ENCODE measurements around the gene NRSN2. TPM values are rescaled to one million over a fixed set of nuclear protein-coding genes. Genes with fewer than 3 reads are reported as not detected.
"Not testable (repeated sequence)": the region's sequence is repeated elsewhere in the genome, so short reads cannot be mapped to it uniquely, and the experiment has no call there.

The NRSN2 gene
- polyA plus RNA-seq, 3 donors = 46.1 to 53.6 (median 51.9) TPM

DNA sequence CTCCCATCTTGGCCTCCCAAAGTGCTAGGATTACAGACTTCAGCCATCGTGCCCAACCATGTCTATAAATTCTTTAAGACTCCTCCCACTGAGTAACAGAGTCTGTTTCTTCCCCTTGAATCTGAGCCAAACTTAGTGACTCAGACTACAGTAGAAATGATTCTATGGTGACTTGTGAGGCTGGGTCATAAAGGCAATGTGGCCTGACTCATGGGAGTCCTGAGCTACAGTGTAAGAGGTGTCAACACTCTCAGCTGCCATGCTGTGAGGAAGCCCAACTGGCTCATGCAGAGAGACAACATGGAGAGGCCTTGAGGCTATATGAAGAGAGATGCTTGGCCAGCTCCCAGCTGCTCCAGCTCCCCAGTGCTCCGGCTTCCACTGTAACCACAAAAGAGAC, 5.2 kb upstream of the NRSN2 start:
- DNase-seq (ENCODE audit: extremely low read depth in 1 of 11, low read depth in 9 of 11, low spot score in 4 of 11) = no peak

DNA sequence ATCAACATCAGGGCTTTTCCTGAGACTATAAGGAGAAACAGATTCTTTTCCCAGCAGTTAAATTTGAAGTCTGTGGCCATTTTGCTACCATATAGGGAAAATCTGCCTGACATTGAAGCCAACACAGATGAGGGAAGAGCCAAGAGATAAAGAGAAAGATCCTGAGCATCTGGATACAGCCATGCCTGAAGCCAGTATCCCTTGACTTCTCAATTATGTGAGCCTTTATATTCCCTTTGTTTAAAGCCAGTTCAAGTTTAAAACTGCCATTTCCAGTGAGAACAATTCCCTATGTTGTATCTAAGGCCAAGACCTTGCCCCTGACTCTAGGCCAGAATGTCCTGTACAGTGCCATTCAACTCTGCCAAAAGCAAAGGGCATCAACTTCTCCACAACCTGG, 3.8 kb upstream of the NRSN2 start:
- no peak for DNase-seq (ENCODE audit: extremely low read depth in 1 of 11, low read depth in 9 of 11, low spot score in 4 of 11)

DNA sequence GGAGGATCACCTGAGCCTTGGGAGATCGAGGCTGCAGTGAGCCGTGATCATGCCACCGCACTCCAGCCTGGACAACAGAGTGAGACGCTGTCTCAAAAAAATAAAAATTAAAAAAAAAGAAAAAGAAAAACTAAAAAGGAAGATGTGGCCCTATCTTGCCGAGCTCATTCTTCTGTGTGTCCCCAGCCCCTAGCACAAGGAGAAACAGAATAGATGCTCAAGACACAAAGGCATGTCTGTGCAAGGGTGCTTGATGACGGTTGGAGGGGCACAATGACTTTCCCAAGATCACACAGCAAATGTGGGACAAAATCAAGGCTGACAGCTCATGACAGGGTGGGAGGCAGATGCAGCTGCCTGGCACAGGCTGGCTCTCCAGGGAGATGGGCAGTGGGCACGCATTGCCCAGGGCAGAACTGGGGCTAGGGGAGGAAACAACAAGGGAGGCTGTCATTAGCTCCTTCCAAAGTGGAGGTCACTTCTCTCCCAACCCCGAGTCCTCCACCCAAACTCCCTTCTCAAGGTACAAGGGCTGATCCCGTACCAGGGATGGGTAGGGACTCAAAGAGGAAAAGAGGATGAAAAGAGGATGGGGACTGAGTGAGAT, 775 bp upstream of the NRSN2 start:
- DNase-seq (ENCODE audit: extremely low read depth in 1 of 11, low read depth in 9 of 11, low spot score in 4 of 11) = no peak

DNA sequence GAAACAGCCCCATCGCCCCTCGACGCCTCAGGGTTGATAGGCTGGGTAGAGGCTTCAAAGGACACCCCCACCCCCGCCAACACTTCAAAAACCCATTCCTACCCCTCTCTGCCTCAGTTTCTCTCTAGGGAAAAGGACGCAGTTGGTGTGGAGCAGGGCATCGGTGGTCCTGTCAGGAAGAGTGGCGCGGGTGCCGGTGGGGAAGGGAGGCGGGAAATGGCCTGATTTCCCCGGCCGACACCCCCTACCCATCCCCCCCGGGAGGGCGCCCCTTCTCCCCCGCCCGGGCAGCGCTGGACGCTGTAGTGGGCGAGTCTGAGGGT, 367 bp downstream of the NRSN2 start:
- DNase-seq (ENCODE audit: extremely low read depth in 1 of 11, low read depth in 9 of 11, low spot score in 4 of 11) = no peak

DNA sequence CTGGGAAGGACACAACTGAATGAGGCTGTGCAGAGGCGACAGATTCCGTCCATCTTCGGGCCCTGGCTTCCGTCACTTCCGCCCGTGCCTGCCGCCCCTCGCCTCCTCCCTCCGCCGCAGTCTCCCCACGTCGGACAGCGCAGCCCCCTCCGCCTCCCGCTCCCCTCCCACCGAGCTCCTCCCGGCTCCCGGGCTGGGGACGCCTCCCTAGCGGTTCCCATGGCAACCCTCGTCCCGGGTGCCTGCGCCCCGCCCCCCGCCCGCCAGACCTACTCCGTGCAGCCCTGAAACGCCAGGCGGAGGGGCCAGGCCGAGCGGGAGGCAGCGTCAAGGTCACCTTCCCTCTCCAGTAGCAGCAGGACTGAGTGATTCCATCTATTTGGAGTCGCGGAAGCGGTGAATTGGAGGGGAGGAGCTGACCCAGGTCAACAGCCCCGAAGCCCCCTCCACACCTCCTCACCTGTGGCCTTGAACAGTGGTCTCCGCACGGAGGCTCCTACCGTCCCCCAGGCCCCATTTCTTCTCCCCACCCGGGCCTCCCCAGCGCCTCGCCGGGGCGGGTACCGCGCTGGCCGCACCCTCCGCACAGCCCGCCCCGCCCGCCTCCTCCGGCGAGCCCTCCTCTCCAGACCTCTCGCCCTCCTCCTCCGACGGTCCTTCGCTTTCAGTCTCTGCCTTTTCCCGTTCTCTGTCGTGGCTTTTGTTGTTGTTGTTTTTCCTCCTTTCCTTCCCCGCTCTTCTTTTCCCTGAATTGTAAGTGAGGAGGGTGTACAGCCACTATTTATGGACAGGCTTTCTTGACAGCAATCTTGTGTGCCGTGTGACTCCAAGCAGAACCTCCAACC, 951 bp downstream of the NRSN2 start:
- peak in 10 of 11 donors; percentile 76 to 95 (median 94) for DNase-seq (ENCODE audit: extremely low read depth in 1 of 11, low read depth in 9 of 11, low spot score in 4 of 11)

DNA sequence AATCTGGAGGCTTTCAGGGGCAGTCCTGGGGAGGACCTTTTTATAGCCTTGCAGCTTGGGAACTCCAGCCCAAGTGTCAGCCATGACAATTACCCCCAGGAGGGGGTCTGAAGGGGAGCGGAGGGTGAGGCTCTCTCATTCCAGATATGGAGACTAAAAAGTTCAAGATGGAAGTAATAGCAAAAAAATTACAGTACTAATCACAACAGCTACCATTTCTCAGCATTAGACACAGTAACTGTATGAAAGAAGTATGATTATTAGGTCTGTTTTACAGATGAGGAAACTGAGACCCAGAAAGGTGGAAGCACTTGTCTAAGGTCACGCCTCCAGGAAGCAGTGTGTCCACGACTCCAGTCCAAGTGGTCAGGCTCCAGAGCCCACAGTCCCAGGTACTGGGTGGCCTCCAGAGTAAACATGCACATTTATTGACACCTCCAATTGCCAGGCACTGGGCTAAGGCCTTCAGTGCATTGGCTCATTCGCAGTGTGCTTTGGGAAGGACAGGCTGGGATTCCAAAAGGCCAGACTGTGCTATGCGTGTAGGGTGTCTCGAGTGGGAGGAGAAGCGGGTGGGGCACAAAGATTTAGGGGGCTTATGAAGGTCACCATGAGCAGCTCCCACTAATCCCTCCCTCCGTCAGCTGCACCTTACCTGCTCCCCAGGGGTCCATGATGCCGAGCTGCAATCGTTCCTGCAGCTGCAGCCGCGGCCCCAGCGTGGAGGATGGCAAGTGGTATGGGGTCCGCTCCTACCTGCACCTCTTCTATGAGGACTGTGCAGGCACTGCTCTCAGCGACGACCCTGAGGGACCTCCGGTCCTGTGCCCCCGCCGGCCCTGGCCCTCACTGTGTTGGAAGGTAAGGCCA, 2.3 kb downstream of the NRSN2 start:
- DNase-seq (ENCODE audit: extremely low read depth in 1 of 11, low read depth in 9 of 11, low spot score in 4 of 11) = no peak

DNA sequence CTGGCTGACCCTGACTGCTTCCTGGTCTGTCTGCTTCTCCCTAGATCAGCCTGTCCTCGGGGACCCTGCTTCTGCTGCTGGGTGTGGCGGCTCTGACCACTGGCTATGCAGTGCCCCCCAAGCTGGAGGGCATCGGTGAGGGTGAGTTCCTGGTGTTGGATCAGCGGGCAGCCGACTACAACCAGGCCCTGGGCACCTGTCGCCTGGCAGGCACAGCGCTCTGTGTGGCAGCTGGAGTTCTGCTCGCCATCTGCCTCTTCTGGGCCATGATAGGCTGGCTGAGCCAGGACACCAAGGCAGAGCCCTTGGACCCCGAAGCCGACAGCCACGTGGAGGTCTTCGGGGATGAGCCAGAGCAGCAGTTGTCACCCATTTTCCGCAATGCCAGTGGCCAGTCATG, 6.3 kb downstream of the NRSN2 start:
- DNase-seq (ENCODE audit: extremely low read depth in 1 of 11, low read depth in 9 of 11, low spot score in 4 of 11) = no peak

DNA sequence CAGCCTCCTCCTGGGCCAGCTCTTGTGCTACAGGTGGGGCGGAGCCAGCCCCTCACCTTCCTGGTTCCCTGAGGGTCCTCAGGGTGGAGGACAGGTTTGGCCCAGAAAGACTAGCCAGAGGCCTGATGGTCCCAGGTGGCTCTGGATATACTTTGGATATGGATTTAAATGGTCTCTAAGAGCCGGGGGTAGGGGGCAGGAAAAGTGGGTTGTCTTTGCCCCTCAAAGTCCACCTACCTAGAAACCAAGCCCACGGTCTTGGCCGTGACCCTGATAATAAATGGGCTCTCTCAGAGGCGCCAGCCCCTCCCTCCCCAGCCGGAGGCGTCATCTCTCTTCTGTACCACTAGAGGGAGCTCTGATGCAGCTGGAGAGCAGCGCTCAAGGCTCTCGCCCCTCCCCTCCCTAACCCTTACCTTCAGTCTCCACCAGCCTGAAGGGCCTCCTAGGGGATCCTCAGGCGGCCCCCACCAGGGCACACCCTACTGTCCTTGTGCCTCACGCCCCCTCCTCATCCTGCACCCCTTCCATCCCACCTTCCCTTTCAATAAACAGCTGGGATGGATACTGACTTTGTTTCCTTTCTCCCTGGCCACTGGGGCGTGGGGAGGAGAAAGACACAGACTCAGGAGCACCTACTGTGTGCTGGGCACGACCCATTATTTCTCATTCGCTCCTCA, 7.5 kb downstream of the NRSN2 start:
- DNase-seq (ENCODE audit: extremely low read depth in 1 of 11, low read depth in 9 of 11, low spot score in 4 of 11) = peak in 9 of 11 donors; percentile 64 to 81 (median 69)

DNA sequence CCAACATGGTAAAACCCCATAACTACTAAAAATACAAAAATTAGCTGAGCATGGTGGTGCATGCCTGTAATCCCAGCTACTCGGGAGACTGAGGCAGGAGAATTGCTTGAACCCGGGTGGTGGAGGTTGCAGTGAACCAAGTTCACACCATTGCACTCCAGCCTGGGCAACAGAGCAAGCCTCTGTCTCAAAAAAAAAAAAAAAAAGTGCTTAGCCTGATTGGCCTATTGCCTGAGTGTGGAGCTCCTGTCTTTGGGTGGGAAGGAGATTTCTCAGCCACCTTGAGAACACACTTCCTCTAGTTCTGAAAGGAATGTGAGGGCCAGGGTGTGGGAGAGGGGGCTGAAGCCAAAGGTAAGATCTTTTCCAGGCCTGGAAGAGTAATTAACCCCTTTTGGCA, 9.2 kb downstream of the NRSN2 start:
- DNase-seq (ENCODE audit: extremely low read depth in 1 of 11, low read depth in 9 of 11, low spot score in 4 of 11) = not testable (repeated sequence)

DNA sequence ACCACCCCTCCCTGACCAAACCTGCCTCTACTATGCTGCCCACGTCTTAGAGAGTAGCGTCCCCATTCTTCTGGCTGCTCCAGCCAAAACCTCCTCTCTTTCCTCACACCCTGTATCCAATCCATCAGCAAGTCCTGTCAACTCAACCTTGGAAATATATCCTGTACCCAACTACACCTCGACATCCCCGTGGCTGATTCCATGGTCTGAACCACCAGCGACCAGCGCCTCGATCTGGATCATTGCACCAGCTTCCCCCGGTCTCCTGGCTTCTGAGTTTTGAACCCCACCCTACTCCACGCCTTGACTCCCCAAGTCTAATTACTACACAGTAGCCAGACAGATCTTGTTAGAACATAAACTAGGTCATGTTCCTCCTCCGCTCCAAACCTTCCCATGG, 9.8 kb downstream of the NRSN2 start:
- no peak for DNase-seq (ENCODE audit: extremely low read depth in 1 of 11, low read depth in 9 of 11, low spot score in 4 of 11)

DNA sequence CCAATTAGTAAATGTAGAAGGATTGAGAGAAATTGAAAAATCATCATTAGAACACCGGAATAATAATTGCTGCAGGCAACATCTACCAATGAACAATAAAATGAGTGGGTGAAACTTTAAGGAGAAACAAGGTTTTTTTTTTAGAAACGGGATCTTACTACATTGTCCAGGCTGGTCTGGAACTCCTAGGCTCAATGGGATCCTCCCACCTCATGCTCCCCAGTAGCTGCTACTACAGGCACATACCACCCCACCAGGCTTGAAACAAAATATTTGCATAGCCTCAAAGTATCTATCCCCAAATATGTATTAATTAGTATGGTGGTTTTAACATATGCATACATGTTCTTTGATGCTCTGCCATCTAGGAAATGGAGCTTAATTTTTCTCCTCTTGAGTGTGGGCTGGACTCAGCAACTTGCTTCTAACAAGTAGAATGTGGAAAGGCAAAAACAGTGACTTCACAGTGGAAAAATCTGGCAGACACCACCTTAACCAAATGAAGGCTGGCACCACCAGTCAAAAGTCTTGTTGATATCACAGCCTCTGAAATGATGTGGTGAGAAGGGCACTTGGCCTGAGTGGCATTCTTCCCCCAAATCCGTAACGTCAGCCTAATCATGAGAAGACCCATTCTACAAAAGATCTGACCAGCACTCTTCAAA, 12.1 kb downstream of the NRSN2 start:
- no peak for DNase-seq (ENCODE audit: extremely low read depth in 1 of 11, low read depth in 9 of 11, low spot score in 4 of 11)

DNA sequence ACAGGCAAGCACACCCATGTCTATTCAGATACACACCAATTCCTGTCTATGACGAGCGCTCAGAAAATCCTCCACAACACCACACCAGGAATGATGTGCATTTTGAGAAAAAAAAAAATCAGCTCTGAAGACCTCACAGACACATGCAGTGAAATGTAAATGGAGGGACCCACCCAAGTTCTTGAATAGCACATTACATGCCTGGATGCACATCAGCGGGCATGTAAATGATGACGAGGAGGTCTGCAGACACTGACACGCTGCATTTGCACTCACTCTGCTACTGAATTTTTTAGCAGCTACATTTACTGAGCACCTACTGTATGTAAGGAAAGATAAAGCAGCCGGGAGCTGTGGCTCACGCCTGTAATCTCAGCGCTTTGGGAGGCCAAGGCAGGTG, 14.7 kb downstream of the NRSN2 start:
- no peak for DNase-seq (ENCODE audit: extremely low read depth in 1 of 11, low read depth in 9 of 11, low spot score in 4 of 11)

DNA sequence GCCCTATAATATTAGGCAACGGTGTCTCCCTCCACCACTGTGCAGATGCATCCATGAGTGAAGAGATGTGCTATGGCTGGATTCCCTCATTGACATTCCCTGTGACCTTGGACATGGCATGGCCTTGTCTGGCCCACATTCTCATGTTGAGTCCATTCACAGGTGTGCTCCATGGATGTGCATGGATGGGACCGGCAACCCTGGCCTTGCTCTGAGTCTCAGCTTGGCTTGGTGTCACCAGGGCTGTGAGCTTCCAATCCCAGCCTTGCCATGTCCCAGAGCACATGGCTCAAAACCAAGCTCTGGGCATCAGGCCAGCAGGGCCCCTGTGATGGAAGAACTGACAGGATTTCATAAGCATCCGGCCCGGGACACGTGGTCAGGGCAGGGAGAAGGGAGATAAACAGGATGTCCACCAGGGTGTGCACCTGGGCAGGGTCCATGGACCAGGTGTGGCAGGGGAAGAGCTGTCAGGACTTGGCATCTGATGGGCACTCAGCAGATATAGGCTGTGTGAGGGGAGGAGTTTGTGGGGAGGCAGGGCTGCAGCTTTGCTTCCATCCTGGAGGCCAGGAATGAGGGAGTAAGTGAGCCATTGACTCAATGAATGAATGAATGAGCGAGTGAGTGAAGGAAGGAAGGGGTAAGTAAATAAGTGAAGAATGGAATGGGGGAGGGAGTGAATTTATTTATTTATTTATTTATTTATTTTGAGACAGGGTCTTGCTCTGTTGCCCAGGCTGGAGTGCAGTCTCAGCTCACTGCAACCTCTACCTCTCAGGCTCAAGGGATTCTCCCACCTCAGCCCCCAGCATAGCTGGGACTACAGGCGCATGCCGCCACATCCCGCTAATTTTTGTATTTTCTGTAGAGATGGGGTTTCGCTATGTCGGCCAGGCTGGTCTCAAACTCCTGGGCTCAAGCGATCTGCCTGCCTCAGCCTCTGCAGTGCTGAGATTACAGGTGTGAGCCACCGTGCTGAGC, 15.7 kb downstream of the NRSN2 start:
- no peak for DNase-seq (ENCODE audit: extremely low read depth in 1 of 11, low read depth in 9 of 11, low spot score in 4 of 11)

DNA sequence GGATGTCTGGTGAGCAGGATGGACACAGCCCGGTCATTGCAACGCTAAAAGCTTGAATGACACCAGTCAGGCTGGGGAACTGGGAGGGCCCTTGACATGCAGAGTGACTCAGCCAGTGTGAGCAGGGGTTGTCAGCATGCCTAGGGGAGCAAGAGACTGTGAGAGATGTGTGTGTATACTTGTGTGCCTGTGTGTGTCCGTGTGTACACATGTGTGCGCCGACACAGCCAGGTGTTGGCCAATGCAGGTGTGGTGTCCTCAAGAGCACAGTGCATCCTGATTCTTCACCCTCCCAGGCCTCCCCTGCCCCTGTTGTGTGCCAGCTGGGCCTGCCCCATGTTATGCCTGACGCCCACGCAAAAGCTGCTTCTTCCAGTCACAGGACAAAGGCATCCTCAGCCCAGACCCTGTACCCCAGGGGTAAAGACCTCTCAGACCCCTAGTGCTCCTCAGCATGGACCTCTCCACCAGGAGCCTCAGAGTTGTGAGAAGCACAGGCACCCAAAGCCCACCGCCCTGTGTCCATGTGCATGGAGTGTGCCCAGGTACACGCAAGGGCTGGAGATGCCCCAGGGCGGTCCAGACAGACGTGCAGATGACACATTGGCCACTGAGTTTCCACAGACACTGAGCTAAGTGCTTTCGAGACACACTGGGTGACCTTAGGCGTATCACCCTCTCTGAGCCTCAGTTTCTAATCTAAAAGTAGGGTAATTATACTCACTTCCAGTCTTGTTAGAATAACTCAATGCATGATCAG, 16.6 kb downstream of the NRSN2 start:
- DNase-seq (ENCODE audit: extremely low read depth in 1 of 11, low read depth in 9 of 11, low spot score in 4 of 11) = no peak

DNA sequence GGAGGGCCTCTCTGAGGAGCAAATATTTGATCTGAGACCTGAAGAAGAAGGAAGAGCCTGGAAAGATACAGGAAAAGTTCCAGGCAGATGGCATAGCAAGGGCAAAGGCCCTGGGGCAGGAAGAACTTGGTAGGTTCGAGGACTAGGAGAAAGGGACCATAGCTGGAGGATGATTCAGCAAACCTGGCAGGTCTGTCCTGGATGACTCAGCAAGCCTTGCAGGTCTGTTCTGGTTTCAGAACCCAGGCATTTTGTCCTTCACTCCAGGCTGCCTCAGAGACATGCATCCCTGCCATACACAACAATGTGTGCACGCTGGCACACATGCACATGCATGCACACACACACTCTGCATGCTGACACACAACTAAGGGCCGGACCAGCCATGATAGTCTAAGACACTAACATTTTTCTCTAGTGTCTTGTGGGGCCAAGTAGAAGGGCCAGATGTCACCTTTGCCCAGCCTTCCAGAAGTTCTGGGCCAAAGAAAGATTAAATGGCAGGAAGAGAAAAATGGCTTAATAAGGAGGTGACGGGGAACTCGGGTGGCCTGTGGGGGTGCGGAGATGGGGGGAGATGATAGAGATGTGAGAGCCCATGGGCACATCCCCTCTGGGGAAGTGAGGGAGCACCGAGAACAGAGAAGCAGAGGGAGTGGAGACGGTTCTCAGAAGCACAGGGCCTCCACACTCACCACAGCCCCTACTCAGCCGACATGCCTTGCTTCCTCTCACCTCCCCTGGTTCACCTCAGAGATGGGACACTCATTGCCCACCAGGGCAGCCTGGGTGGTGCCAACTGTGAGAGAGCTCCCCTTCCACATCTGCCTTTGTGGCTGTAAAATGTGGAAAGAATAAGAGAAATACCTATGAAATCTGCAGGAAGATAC, 18.2 kb downstream of the NRSN2 start:
- no peak for DNase-seq (ENCODE audit: extremely low read depth in 1 of 11, low read depth in 9 of 11, low spot score in 4 of 11)

DNA sequence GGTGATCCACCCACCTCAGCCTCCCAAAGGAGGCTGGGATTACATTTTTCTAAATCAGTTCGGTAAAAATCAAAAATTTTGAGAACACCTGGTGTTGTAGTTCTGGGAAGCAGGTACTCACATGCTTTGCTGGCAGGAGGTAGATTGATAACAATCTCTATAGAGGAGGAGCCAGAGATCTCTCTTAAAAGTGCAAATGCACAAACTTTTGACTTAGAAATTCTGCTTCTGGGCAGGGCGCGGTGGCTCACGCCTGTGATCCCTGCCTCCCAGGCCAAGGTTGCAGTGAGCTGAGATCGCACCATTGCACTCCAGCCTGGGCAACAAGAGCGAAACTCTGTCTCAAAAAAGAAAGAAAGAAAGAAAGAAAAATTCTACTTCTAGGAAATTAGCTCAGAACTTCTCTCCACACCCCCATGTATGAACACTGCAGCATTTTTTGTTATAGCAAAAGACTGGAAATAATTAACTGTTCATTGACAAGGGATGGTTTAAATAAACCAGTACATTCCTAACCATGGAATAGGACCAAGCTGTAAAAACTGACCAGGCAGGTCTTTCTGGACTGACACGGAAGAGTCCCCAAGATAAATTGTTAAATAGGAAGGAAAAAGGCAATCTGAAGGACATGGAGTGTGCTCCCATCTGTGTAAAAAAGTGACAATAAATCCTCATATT, 19.3 kb downstream of the NRSN2 start:
- no peak for DNase-seq (ENCODE audit: extremely low read depth in 1 of 11, low read depth in 9 of 11, low spot score in 4 of 11)
